Endodermal cell (in vitro differentiated cells): ENCODE results near the gene NTSR1. TPM values are rescaled to one million over a fixed set of nuclear protein-coding genes. Genes with fewer than 3 reads are reported as not detected.

Source experiments
- DNase-seq: peaks from one replicate; pipeline ENCODE4 v3.0.0-alpha.2; 2017
- H3K27ac ChIP-seq: 2 replicates; pipeline ENCODE4 v1.5.1; 2013; ENCODE audit warnings: mild to moderate bottlenecking, low read depth, low read length, moderate library complexity
- H3K27me3 ChIP-seq: 2 replicates; pipeline ENCODE4 v1.6.1; 2013; ENCODE audit warnings: mild to moderate bottlenecking, low read length, moderate library complexity; ENCODE audit not compliant: insufficient read depth, control insufficient read depth, poor library complexity, severe bottlenecking
- H3K36me3 ChIP-seq: 2 replicates; pipeline ENCODE4 v1.7.0; 2013; ENCODE audit warnings: mild to moderate bottlenecking, low read length, moderate library complexity; ENCODE audit not compliant: control insufficient read depth, insufficient read depth
- H3K4me1 ChIP-seq: one replicate; pipeline ENCODE4 v1.7.0; 2013; ENCODE audit warnings: low read length; ENCODE audit not compliant: control insufficient read depth, insufficient read depth
- H3K4me3 ChIP-seq: 2 replicates; pipeline ENCODE4 v1.5.1; 2013; ENCODE audit warnings: mild to moderate bottlenecking, low read length, moderate library complexity
- H3K9ac ChIP-seq: 2 replicates; pipeline ENCODE4 v1.6.1; 2013; ENCODE audit warnings: mild to moderate bottlenecking, low read length, moderate library complexity; ENCODE audit not compliant: poor library complexity, severe bottlenecking; ENCODE audit errors: extremely low read depth
- H3K9me3 ChIP-seq: 2 replicates; pipeline ENCODE4 v1.6.1; 2013; ENCODE audit warnings: mild to moderate bottlenecking, low read length, moderate library complexity; ENCODE audit not compliant: control insufficient read depth
- H3K27ac Mint-ChIP-seq: 2 replicates; pipeline ENCODE4 v1.8.0; 2020; ENCODE audit warnings: mixed read lengths
- H3K27me3 Mint-ChIP-seq: 2 replicates; pipeline ENCODE4 v1.8.0; 2021; ENCODE audit warnings: mild to moderate bottlenecking, mixed read lengths; ENCODE audit not compliant: insufficient read depth
- H3K36me3 Mint-ChIP-seq: 2 replicates; pipeline ENCODE4 v1.8.0; 2020; ENCODE audit warnings: low read depth, mixed read lengths
- H3K4me1 Mint-ChIP-seq: 2 replicates; pipeline ENCODE4 v1.8.0; 2020; ENCODE audit warnings: mixed read lengths
- H3K4me3 Mint-ChIP-seq: 2 replicates; pipeline ENCODE4 v1.8.0; 2020; ENCODE audit warnings: mild to moderate bottlenecking, moderate library complexity, mixed read lengths
- H3K9me3 Mint-ChIP-seq: 2 replicates; pipeline ENCODE4 v1.8.0; 2020; ENCODE audit warnings: mild to moderate bottlenecking, mixed read lengths
- WGBS, 2 experiments: methylation state at CpG; one replicate each; pipeline versions ENCODE4 v1.1.5 to v1.1.7; 2013; ENCODE audit warnings: missing lambda C conversion rate in 2 of 2, mixed read lengths in 1 of 2; ENCODE audit not compliant: insufficient coverage in 1 of 2, insufficient read length in 1 of 2; 5-methylcytosine and 5-hydroxymethylcytosine counted together
- total RNA-seq, 2 donors: library from RNA; stranded (reverse); fragmentation: NEBNext Ultra II Directional in 1 of 2; extraction: Animal tissue kit (Norgen Biotek cat#: 25700) in 1 of 2; gene quantifications; 2 replicates in 1 of 2; 3 replicates in 1 of 2; pipeline ENCODE4 v1.2.1, GENCODE V29; 2021
- TF ChIP-seq, protein P1 (sequence below): fragments of 200-600 bp; sonication (generic); conservative IDR thresholded peaks from 2 replicates; pipeline ENCODE4 v1.5.0; 2021; ENCODE audit warnings: antibody characterized with exemption, mild to moderate bottlenecking

NTSR1 gene
- total RNA-seq, 2 donors from 2014 or later: 0.11 to 0.62 TPM

DNA sequence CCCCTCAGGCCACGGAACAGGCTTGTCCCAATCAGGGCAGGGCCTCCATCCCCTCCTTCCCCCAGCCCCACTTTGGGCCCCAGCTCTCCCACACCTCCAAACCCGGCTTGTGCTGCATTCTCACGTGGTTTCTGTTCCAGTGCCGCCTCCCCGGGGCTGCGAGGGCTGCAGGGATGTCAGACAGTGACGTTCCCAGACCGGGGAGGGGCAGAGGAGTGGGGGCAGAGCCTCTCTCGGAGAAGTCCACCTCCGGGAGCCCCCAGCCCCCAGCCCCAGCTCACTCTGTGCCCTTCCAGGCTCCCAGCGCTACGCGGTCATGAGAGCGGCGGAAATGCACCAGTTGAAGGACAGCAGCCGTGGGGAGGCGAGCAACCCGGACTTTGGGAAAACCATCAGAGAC is 47.9 kb upstream of the NTSR1 start:
- TF ChIP-seq, protein P1, sequence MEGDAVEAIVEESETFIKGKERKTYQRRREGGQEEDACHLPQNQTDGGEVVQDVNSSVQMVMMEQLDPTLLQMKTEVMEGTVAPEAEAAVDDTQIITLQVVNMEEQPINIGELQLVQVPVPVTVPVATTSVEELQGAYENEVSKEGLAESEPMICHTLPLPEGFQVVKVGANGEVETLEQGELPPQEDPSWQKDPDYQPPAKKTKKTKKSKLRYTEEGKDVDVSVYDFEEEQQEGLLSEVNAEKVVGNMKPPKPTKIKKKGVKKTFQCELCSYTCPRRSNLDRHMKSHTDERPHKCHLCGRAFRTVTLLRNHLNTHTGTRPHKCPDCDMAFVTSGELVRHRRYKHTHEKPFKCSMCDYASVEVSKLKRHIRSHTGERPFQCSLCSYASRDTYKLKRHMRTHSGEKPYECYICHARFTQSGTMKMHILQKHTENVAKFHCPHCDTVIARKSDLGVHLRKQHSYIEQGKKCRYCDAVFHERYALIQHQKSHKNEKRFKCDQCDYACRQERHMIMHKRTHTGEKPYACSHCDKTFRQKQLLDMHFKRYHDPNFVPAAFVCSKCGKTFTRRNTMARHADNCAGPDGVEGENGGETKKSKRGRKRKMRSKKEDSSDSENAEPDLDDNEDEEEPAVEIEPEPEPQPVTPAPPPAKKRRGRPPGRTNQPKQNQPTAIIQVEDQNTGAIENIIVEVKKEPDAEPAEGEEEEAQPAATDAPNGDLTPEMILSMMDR: no peak
- Mint-ChIP-seq H3K27ac (no peak overlapping the region), H3K27me3 (no peaks in the 10 kb centered on the region), H3K4me3 (no peak overlapping the region), H3K4me1 (no peaks in the 10 kb centered on the region), H3K36me3 (no peaks in the 10 kb centered on the region), H3K9me3 (no peaks in the 10 kb centered on the region)
- Histone ChIP-seq H3K36me3 (no peaks in the 10 kb centered on the region), H3K9ac (no peak overlapping the region), H3K4me1 (no peaks in the 10 kb centered on the region), H3K9me3 (no peaks in the 10 kb centered on the region), H3K4me3 (no peak overlapping the region), H3K27ac (no peak overlapping the region), H3K27me3 (no peaks in the 10 kb centered on the region)
- DNase-seq: no peak
- 90 to 97% methylated on average over 6 to 17 of the region's 18 CpGs for WGBS, 2 experiments

DNA sequence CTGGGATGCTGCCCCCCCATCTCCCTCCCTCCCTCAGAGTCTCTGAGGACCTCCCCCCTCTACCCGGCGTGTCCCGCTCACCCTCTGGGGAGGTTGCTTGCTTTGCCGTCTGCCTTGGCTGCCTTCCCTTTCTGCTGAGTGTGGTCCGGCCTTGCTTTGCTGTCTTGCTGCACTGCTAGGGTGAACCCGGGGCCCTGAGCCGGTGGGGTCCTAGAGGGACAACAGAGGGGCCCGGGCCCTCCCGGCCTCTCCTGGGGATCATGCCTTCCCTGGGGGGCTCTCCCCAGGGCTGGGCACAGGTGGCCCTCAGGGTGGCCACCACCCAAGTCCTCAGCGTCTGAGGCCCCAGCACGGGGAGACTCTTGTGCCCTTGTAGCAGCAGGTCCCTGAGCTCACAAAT is 47.0 kb upstream of the NTSR1 start:
- DNase-seq: no peak
- no peaks in the 10 kb centered on the region for H3K27me3 Mint-ChIP-seq
- Histone ChIP-seq H3K36me3 (no peaks in the 10 kb centered on the region), H3K27me3 (no peaks in the 10 kb centered on the region), H3K4me3 (no peak overlapping the region), H3K9me3 (no peaks in the 10 kb centered on the region), H3K9ac (no peak overlapping the region), H3K4me1 (no peaks in the 10 kb centered on the region), H3K27ac (no peak overlapping the region)
- TF ChIP-seq, protein P1: no peak
- no peaks in the 10 kb centered on the region for H3K4me1 Mint-ChIP-seq
- no peaks in the 10 kb centered on the region for H3K9me3 Mint-ChIP-seq
- no peaks in the 10 kb centered on the region for H3K36me3 Mint-ChIP-seq
- no peak overlapping the region for H3K4me3 Mint-ChIP-seq
- H3K27ac Mint-ChIP-seq: peak overlapping the region; percentile 58
- 88 to 92% methylated on average over 6 to 11 of the region's 11 CpGs for WGBS, 2 experiments

DNA sequence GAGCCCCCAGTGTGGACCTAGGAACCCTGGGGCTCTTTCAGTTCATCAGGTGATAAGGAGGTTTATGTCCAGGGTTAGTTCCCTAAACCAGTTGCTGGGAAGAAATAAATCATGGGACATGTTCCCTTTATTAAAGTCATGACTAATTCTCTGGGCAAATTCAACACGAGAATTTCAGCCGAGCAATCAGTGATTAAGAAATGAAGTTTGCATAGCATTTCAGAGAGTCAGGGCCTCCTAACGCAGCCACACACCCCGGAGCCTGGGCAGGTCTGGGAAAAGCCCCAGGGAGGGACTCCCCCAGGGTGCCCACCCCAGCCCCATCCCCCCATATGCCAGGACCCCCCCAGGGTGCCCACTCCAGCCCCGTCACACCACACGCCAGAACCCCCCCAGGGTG is 46.2 kb upstream of the NTSR1 start:
- Histone ChIP-seq H3K4me1 (no peaks in the 10 kb centered on the region), H3K9me3 (no peaks in the 10 kb centered on the region), H3K9ac (no peak overlapping the region), H3K27me3 (no peaks in the 10 kb centered on the region), H3K4me3 (no peak overlapping the region), H3K27ac (no peak overlapping the region), H3K36me3 (no peaks in the 10 kb centered on the region)
- no peak for DNase-seq
- Mint-ChIP-seq H3K27me3 (no peaks in the 10 kb centered on the region), H3K4me3 (no peak overlapping the region), H3K36me3 (no peaks in the 10 kb centered on the region), H3K27ac (no peak overlapping the region), H3K4me1 (no peaks in the 10 kb centered on the region), H3K9me3 (no peaks in the 10 kb centered on the region)
- WGBS, 2 experiments: 84 to 92% methylated on average over 4 of the region's 6 CpGs
- TF ChIP-seq, protein P1: no peak
